HG03378 (cell line): ENCODE data around the gene PCBP3.
"Not testable (repeated sequence)": the region's sequence is repeated elsewhere in the genome, so short reads cannot be mapped to it uniquely, and the experiment has no call there.

Experiments used
- ATAC-seq: cut with Tn5 transposase; IDR thresholded peaks from one replicate; pipeline ENCODE4 v1.9.1; 2021; ENCODE audit warnings: mild to moderate bottlenecking, moderate library complexity; ENCODE audit not compliant: unreplicated experiment

The PCBP3 gene

DNA sequence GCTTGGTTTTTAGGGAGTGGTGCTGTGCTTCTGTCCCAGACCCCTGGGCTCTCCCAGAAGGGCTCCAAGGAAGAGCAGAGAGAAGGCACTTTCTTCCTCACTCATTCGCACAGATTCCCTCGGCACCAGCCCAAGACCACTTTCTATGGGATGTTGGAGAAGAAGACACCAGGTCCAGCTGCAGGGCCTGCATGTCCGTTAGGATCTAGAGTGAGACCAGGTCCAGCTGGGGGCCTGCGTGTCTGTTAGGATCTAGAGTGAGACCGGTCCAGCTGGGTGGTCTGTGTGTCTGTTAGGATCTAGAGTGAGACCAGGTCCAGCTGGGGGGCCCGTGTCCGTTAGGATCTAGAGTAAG lies 30.9 kb upstream of the PCBP3 start:
- ATAC-seq: not testable (repeated sequence)

DNA sequence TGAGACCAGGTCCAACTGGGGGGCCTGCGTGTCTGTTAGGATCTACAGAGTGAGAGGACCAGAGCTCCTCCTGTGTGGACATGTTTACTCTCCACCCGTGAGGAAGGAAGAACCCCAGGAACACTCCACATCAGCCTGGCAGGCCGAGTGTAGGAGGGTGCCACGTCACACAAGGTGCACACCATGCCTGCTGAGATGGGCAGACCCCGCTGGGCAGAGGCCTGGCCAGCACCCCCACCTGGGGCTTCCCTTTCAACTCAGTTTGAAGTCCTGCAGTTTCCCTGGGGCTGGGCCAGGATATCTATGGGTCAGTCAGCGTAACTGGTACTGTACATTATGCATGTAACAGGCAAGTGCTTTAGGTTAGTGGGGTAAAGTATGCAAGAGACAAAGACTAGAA lies 30.1 kb upstream of the PCBP3 start:
- no peak for ATAC-seq

DNA sequence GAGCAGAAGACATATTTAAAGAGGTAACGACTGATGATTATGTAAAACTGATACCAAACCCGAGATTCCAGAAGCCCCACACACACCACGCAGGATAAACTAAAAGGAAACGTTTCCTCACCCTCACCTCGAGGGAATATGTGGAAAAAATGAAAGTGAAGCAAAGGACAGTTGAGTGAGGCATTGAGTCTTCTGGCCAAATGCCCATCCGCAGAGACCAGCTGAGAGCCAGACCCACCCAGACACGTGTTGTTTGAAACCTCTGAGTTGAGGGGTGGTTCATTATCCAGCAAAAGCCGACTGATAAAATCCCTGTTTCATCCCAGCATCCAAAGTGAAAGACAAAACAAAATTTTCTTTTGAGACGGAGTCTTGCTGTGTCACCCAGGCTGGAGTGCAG lies 29.6 kb upstream of the PCBP3 start:
- ATAC-seq: no peak

DNA sequence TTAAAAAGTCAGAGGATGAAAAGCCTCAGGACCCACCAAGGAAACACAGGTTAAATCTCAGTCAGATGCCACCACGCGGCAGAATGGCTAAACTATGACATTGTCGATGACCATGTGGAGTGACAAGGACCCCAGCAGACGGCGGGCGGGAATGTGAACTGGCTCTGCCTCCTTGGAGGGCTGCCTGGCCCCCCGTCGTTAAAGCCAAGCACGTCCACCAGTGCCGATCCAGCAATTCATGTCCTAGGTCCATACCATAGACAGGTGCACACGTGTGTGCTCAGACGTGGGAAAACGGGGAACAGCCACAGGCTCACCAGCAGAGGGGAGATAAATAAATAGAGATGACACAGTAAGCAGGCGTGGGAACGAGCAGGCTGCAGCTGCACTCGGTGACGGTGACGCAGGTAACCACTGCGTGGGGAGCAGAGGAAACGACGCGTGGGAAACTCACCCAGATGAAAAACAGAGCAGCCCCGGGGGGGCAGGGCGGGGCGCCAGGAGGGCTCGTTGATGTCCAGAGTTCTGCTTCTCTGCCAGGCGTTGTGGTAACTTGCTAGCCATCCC lies 28.3 kb upstream of the PCBP3 start:
- ATAC-seq: no peak

DNA sequence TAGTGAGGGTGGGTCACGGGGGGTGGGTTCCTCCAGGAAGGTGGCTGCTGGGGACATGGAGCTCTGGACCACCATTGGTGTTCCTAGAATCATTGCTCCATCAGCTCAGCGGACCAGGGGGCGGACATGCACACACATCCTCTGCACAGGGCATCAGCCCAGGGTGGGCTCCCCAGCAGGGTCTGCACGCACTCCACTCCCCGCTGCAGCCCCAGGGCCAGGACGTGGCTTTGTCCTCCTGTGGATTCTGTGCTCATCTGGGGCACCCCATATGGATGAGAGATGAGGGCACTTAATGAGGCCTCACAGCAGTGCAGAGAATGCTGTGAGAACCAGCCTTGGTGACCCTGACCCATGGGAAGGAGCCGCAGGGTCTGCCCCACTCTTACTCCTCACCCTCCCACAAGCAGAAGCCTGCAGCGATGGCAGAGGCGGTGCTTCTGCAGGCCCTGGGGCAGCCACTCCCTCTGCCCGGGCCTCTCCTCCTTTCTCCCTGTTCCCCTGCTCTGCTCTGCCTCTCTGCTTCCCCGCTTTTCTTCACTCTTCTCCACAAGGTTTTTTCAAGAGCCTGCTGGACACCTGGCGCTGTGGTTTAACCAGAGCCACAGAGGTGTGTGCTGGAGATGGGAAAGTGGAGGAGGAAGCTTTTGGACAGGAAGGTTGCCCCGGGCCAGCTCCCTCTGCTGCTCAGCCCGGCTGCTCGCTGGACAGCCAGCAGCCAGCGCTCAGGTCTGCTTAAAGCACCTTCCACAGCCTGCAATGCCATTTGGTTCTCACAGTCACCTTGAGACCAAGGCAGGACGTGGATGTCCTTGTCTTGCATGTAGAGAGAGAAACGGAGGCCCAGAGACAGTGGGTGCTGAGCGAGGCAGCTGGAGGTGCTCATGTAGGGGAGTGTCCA lies 26.3 kb upstream of the PCBP3 start:
- ATAC-seq: no peak

DNA sequence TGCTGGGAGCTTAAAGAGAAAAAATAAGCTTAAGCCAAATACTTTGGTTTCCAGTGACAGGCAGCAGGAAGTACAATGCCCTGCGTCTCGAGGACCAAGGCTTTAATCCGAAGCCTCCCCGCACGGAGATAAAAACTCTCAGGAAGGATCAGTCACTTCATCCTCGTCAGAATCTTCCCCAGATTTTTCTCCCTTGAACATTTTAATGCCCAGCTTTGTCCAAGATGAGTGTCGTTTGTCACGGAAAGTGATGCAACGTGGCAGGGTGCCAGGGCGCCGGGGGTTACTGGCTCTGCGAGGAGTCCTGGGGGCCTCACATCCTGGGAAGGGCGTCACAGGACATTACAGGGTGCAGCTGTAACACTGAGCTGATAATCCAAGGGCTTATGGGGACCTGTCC lies 25.2 kb upstream of the PCBP3 start:
- ATAC-seq: no peak

DNA sequence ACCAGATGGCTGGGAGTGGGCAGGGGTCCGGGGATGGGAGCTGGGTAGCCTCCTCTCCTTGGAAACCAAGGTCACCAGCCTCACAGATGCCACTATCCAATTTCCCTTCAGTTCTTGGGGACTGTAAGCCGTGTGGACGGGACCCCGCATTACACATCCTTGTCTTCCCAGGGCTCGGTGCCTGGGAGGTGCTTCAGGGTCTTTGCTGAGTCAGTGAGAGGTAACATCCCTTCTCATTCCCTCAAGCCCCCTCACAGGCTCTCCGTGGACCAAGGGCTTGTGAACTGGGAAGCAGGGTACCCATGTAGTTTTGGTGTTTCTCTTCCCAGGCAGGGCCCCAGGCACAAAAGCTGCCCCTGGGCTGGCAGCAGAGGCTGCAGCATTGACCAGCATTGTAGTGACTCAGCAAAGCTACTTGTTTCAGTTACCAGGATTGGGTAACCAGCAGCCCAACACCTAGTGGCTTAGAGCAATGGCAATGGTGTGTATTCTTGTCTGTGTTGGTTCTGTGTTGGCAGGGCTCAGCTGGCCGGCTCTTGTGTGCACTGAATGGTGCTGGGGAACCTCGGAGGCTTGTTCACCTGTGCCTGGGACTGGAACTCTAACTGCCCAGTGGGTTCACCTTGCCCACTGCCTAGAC lies 24.6 kb upstream of the PCBP3 start:
- no peak for ATAC-seq

DNA sequence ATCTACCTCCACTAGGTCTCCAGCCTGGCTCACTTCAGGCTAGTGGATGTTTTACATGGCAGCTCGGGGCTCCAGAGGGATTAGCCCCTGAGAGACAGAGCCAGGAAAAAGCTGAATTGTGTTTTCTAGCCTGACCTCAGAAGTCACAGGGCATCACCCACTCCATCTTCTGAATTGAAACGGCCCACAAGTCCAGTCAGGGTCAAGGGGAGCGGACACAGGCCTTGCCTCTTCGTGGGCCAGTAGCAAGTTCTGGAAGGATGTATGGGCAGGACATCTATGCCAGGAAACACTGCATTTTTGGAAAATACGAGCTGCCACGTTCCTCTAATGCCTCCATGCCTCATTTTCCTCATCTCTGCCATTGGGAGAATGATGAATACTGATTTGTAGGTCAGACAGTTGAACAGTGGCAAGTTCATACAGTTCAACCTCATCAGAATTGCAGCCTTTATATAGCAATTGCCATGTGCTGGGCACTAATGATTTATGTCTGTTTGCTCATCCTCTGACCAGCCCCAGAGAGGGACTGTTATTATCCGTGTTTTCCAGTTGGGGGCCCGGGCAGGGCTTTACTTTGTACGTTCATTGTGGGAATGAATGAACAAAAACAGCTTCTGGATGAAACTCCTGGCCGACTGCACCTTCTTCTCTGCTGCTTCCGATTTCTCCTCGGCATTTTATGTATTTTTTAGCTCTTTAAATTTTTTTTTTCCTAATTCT lies 23.2 kb upstream of the PCBP3 start:
- ATAC-seq: no peak

DNA sequence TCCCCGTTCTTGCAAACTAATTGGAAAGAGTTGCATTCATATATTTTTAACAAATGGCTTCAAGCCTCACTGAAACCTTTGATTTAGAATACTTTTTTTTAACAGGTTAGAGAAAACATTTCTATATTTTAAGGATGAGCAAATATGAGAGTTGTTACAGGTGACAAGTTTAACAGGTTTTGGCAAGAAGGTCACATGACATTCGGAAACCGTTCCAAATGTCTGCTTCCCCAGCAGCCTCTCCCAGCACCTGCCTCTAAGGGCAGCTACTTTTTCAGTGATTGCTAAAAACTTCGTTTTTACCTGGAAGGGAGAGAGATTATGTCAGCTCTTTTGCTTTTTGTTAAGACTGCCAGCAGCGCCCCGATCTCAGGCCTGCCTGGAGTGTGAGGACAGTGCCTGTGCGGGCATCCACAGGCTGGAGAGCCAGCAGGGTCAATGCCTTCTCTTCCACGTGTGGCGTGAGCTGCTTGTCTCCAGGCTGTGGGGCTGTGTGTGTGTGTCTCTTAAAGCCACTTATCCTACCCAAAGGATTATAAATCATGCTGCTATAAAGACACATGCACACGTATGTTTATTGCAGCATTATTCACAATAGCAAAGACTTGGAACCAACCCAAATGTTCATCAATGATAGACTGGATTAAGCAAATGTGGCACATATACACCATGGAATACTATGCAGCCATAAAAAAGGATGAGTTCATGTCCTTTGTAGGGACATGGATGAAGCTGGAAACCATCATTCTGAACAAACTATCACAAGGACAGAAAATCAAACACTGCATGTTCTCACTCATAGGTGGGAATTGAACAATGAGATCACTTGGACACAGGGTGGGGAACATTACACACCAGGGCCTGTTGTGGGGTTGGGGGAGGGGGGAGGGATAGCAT lies 21.8 kb upstream of the PCBP3 start:
- ATAC-seq: not testable (repeated sequence)

DNA sequence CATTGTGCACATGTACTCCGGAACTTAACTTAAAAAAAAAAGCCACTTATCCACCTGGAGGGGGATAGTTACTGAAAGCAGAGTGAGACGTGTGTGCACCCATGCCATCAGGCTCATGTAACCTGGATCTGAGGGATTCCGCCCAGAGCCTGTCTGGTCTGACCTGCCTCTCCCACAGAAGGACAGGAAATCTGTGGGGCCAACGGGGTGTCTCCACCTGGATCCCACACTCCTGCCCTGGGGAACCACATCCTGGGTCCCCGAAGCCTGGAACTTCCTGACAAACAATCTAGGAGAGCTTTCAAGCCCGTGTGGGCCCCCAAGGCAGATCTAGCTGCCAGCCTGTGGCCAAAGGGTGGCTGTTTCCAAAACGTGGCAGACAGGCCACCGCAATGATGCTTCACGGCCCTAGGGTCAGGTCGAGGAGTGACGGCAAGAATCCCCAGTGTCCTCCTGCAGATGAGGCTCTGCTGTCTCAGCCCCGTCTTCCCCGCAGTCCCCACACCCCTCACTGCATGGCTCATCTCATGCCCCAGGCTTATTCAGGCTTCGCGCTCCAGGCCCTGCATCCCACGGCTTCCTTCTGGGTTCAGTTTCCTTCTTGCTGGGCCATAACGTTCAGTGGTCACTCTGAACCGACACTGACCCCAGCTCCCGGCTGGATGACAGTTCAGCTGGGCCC lies 21.0 kb upstream of the PCBP3 start:
- ATAC-seq: no peak

DNA sequence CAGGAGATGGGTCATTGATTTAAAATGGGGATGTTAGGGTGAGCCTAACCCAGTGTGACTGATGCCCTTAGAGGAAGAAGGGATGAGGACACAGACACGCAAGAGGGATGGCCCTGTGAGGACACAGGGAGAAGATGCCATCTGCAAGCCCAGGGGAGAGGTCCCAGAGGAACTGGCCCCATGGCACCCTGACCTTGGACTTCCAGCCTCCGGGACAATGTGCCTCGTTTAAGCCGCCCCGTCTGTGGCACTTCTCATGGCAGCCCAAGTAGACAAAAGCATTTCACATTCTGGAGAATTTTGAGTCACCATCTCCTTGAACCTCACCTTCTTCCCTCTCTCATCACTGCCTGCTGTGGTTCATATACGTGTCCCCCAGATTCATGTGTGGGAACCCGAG lies 20.1 kb upstream of the PCBP3 start:
- no peak for ATAC-seq

DNA sequence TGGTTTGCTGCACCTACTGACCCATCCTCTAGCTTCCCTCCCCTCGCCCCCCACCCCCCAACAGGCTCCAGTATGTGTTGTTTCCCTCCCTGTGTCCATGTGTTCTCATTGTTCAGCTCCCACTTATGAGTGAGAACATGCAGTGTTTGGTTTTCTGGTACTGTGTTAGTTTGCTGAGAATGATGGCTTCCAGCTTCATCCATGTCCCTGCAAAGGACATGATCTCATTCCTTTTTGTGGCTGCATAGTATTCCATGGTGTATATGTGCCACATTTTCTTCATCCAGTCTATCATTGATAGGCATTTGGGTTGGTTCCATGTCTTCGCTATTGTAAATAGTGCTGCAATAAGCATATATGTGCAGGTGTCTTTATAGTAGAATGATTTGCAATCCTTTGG lies 17.4 kb upstream of the PCBP3 start:
- ATAC-seq: not testable (repeated sequence)

DNA sequence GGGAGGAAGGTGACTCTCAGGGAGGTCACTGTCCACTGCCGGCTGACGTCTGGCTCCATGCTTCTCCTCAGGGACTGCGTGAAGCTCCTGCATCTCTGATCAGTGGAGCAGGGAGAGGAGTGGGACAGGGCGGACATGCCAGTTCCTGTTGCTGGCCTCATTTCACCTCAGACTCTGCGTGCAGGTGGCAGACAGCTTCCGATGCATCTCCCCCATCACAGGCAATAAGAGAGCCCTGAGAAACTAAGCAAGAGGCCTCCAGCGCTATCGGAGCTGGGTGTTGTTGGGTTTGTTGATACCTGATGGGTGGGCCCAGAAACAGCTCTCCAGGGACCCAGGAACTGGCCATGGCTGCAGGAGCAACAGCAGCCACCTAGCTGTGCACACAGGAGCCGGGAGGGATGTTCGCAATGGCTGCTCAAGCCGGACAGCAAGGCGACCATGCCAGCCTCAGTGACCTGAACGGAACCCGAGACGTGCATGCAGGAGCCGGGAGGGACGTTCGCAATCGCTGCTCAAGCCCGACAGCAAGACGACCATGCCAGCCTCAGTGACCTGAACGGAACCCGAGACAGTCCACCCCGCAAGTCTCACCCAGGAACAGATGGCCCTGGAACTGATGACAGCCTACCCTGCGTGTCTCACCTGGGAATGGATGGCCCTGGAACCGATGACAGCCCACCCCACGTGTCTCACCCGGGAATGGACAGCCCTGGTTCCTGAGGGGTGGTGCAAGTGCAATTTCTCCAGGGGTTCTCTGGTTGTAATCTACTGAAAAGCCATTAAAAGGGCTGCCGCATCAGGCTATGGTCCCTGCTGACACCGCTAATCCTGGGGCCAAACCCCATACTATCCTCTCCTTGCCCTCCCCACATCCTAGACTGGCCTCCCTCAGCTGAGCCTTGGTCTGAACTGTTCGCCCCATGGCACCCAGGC lies 14.2 kb upstream of the PCBP3 start:
- no peak for ATAC-seq

DNA sequence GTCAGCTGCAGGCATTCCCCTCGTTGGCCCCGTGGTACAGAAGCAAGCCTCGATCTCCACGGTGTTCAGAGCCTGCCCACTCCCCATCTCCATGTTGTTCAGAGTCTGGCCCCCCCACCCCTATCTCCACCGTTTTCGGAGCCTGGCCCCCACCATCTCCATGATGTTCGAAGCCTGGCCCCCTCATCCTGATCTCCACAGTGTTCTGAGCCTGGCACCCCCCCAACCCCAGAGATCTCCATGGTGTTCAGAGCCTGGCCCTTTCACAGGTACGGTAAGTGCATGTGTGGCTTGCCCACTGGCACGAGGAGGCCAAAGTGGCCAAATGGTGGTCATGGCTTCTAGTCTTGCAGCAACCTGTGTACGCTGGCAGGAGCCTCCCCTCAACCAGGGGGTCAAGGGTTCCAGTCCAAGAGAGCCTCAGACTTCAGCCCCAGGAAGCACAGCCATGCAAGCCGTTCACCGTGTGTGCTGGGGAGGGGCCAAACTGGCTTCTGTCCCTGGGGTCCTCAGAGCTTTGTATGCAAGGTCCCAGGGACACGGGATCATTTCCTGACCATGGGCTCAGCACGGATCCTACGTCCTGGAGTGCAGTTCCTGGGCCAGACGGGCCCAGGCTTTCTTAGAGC lies 13.3 kb upstream of the PCBP3 start:
- ATAC-seq: no peak

DNA sequence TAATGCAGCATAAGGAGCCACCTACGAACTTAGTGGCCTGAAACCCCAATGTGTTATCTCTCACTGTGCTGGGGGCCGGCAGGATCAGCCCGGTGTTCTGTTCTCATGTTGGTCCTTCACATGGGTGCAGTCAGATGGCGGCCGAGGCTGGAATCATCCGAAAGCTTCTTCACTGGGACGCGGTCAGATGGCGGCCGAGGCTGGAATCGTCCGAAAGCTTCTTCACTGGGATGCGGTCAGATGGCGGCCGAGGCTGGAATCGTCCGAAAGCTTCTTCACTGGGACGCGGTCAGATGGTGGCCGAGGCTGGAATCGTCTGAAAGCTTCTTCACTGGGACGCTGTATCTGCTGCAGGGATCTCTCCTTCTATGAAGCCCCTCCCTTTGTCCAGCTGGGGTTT lies 12.6 kb upstream of the PCBP3 start:
- no peak for ATAC-seq

DNA sequence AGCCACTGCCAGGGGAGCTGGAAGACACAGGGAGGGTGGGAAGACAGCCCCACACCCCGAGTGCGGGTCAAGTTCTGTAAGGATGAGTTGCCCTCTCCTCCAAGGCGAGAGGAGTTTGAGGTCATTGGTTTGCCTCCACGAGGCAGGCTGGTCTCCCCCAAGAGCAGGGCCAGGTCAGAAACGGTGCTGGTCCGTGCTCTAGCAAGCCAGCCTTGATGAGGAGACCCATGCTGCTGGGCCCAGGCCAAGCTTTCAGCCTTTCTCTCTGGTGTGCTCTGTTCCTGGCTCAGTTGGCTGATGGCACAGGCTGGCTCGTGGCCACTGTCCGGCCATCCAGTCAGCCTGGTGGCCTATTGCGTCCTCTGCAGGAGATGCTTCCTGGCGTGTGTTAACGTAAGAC lies 12.0 kb upstream of the PCBP3 start:
- ATAC-seq: no peak

DNA sequence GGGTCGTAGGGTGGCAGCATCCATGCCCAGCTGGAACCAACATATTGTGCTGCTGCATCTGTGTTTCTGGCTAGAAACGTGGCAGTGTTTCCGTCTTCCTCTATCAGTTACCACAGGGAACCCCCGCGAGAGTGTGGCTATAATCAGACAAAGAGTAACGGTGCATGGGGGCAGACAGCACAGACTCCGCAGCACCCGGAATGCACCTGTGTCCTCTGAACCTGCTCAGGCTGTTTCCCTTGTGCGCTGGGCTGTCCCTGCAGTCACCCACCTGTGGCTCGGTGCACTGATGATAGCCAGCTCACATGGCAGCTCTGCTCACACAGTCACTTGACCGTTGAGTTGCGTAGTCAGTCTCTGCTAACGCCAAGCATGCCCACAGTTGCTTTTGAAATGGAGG lies 11.4 kb upstream of the PCBP3 start:
- no peak for ATAC-seq

DNA sequence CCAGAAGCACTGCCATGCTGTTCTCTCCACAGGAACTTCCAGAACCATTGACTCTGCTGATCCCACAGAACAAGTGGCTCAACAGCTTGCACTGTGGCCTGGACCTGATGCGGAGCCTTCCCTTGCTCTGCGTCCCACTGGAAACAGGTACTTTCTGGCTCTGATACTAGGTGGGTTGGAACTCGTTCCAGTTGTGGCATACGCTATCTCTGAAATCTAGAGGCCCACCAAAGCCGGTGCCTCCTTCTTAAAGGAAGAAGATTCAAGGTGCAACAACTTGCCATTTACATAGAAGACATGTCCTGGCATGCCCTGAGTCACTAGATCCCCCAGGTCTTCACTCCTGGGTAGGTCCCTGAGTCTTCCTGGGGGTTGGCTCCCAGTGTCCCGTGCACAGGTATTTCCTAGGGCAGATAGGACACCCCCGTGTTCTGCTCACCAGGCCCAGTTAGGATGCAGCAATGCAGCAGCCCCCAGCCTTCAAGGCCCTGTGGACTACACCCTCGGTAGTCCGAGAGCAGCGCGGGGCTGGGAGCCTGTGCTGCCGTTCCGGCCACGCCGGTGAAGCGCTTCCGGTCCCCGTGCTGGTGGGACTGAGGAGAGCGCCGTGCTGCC lies 10.8 kb upstream of the PCBP3 start:
- ATAC-seq: no peak
